Measurements from ENCODE around the gene MTR. TPM values are rescaled to one million over a fixed set of nuclear protein-coding genes. Genes with fewer than 3 reads are reported as not detected.

The MTR gene
- total RNA-seq, 4 donors from 2014 or later: 42.3 to 55.3 (median 44.7) TPM

GRCh38 chr1:236860101-236860500 is 65.0 kb downstream of the MTR start:
- TF ChIP-seq CTCF (IDR thresholded peaks at IDR 0.05) (no peak), POLR2A (IDR thresholded peaks at IDR 0.05) (no peak), EP300 (IDR thresholded peaks at IDR 0.05) (no peak)
- no peaks in the 10 kb centered on the region for H3K9me3 ChIP-seq
- H3K27me3 ChIP-seq: no peaks in the 10 kb centered on the region
- 87 to 98% methylated on average over 4 of the region's 4 CpGs for WGBS, 2 donors
- no peak for DNase-seq (ENCODE audit: low spot score in 2 of 2)
- H3K36me3 ChIP-seq: peaks cover 0 to 89% (median 0%) of the 10 kb centered on the region in 3 donors
- no peak overlapping the region for H3K4me3 ChIP-seq
- H3K27ac ChIP-seq: no peak overlapping the region
- H3K4me1 ChIP-seq: peaks cover 0 to 21% (median 3%) of the 10 kb centered on the region in 4 donors

- peaks cover 0 to 21% (median 3%) of the 10 kb centered on the region in 4 donors for H3K4me1 ChIP-seq
- no peak overlapping the region for H3K4me3 ChIP-seq
- no peaks in the 10 kb centered on the region for H3K9me3 ChIP-seq
- H3K36me3 ChIP-seq: peaks cover 0 to 85% (median 0%) of the 10 kb centered on the region in 3 donors
- H3K27me3 ChIP-seq: no peaks in the 10 kb centered on the region
- no peak for DNase-seq (ENCODE audit: low spot score in 2 of 2)
- TF ChIP-seq CTCF (IDR thresholded peaks at IDR 0.05): no peak
- no peak for TF ChIP-seq POLR2A (IDR thresholded peaks at IDR 0.05)
- TF ChIP-seq EP300 (IDR thresholded peaks at IDR 0.05): no peak
- whole genome bisulfite sequencing, 2 donors: 93 to 95% methylated on average over 1 of the region's 1 CpG
- H3K27ac ChIP-seq: no peak overlapping the region
These were observed 65.6 kb downstream of the MTR start for GRCh38 chr1:236860674-236861073.

- Histone ChIP-seq H3K36me3 (peaks cover 0 to 83% (median 1%) of the 10 kb centered on the region in 3 donors), H3K27me3 (no peaks in the 10 kb centered on the region), H3K4me1 (peaks cover 0 to 21% (median 3%) of the 10 kb centered on the region in 4 donors), H3K4me3 (no peak overlapping the region), H3K9me3 (no peaks in the 10 kb centered on the region), H3K27ac (peak overlapping the region in 2 of 4 donors; percentile 34 to 53)
- DNase-seq (ENCODE audit: low spot score in 2 of 2): no peak
- 84 to 91% methylated on average over 2 of the region's 2 CpGs for WGBS, 2 donors
- TF ChIP-seq CTCF (IDR thresholded peaks at IDR 0.05) (no peak), EP300 (IDR thresholded peaks at IDR 0.05) (no peak), POLR2A (IDR thresholded peaks at IDR 0.05) (no peak)
These were observed 66.6 kb downstream of the MTR start for GRCh38 chr1:236861560-236862218.

GRCh38 chr1:236862219-236862591 is 67.1 kb downstream of the MTR start:
- no peak for DNase-seq (ENCODE audit: low spot score in 2 of 2)
- TF ChIP-seq POLR2A (IDR thresholded peaks at IDR 0.05) (no peak), EP300 (IDR thresholded peaks at IDR 0.05) (no peak)
- no peak overlapping the region for H3K4me3 ChIP-seq
- 81 to 85% methylated on average over 4 of the region's 4 CpGs for WGBS, 2 donors
- peaks cover 0 to 21% (median 3%) of the 10 kb centered on the region in 4 donors for H3K4me1 ChIP-seq
- peaks cover 0 to 83% (median 3%) of the 10 kb centered on the region in 3 donors for H3K36me3 ChIP-seq
- H3K27me3 ChIP-seq: no peaks in the 10 kb centered on the region
- no peaks in the 10 kb centered on the region for H3K9me3 ChIP-seq
- peak overlapping the region in 2 of 4 donors; percentile 34 to 53 for H3K27ac ChIP-seq

GRCh38 chr1:236862615-236863211 is 67.6 kb downstream of the MTR start:
- Histone ChIP-seq H3K27me3 (no peaks in the 10 kb centered on the region), H3K36me3 (peaks cover 0 to 83% (median 3%) of the 10 kb centered on the region in 3 donors), H3K4me3 (no peak overlapping the region), H3K9me3 (no peaks in the 10 kb centered on the region), H3K4me1 (peaks cover 0 to 21% (median 3%) of the 10 kb centered on the region in 4 donors), H3K27ac (peak overlapping the region in 2 of 4 donors; percentile 53 to 57)
- TF ChIP-seq POLR2A (IDR thresholded peaks at IDR 0.05): no peak
- TF ChIP-seq EP300 (IDR thresholded peaks at IDR 0.05): no peak
- TF ChIP-seq CTCF (IDR thresholded peaks at IDR 0.05): no peak
- no peak for DNase-seq (ENCODE audit: low spot score in 2 of 2)
- 58 to 60% methylated on average over 5 of the region's 5 CpGs for WGBS, 2 donors

Measured in tibial nerve (tissue), 4 donors.